SK-N-SH (cell line): Measurements from ENCODE around the gene HHAT. TPM values are rescaled to one million over a fixed set of nuclear protein-coding genes. Genes with fewer than 3 reads are reported as not detected.

Source experiments
- CTCF ChIA-PET: fragments of 300-600, 350-600 bp; formaldehyde crosslinking; extraction: SDS; loops from one replicate; lab custom pipeline; 2021; lab: Yijun Ruan, JAX
- POLR2A ChIA-PET: fragments of 350-600 bp; sonication (Branson Sonifier 250); formaldehyde crosslinking; extraction: SDS; loops from one replicate; lab custom pipeline; 2020; ENCODE audit warnings: antibody characterized with exemption, inconsistent platforms; lab: Yijun Ruan, JAX
- DNase-seq: peaks from one replicate; pipeline ENCODE4 v3.0.0; 2012
- H2AFZ ChIP-seq: fragments of 200-600 bp; sonication (generic); 2 replicates; pipeline ENCODE4 v1.8.1; 2016; ENCODE audit warnings: antibody characterized with exemption, mild to moderate bottlenecking, low read depth
- H3F3A ChIP-seq: fragments of 200-600 bp; sonication (generic); replicated peaks from 2 replicates; pipeline ENCODE3; 2016; ENCODE audit warnings: antibody characterized with exemption, mild to moderate bottlenecking; ENCODE audit not compliant: insufficient read depth
- H3K27ac ChIP-seq, 2 experiments: fragments of 200-500 bp in 1 of 2; fragments of 200-600 bp in 1 of 2; sonication (Bioruptor generic) in 1 of 2; sonication (generic), shearing (Covaris generic) in 1 of 2; 2 replicates each; pipeline versions ENCODE4 v1.5.1 to v1.6.1; 2014 to 2016; ENCODE audit warnings: low read depth in 2 of 2, inconsistent platforms in 1 of 2, low read length in 1 of 2, mild to moderate bottlenecking in 1 of 2, mixed read lengths in 1 of 2
- H3K27me3 ChIP-seq: fragments of 200-600 bp; sonication (generic), shearing (Covaris generic); 2 replicates; pipeline ENCODE4 v1.6.1; 2016; ENCODE audit warnings: mixed run types; ENCODE audit not compliant: insufficient read depth
- H3K36me3 ChIP-seq, 2 experiments: fragments of 200-500 bp in 1 of 2; fragments of 200-600 bp in 1 of 2; sonication (Bioruptor generic) in 1 of 2; sonication (generic) in 1 of 2; replicated peaks in 1 of 2; 2 replicates each; pipeline versions ENCODE3 to v1.5.1; 2014 to 2016; ENCODE audit warnings: low read length in 1 of 2, mild to moderate bottlenecking in 1 of 2; ENCODE audit not compliant: insufficient read depth in 2 of 2, control insufficient read depth in 1 of 2
- H3K4me1 ChIP-seq, 2 experiments: fragments of 200-500 bp in 1 of 2; fragments of 200-600 bp in 1 of 2; sonication (Bioruptor generic) in 1 of 2; sonication (generic), shearing (Covaris generic) in 1 of 2; 2 replicates each; pipeline versions ENCODE4 v1.5.1 to v1.6.1; 2014 to 2016; ENCODE audit warnings: low read depth in 1 of 2, low read length in 1 of 2, mixed run types in 1 of 2; ENCODE audit not compliant: insufficient read depth in 2 of 2, control insufficient read depth in 1 of 2
- H3K4me2 ChIP-seq: fragments of 200-600 bp; sonication (generic), shearing (Covaris generic); 2 replicates; pipeline ENCODE4 v1.6.1; 2017; ENCODE audit warnings: mixed run types
- H3K4me3 ChIP-seq, 2 experiments: fragments of 200-500 bp in 1 of 2; fragments of 200-600 bp in 1 of 2; sonication (Bioruptor generic) in 1 of 2; sonication (generic), shearing (Covaris generic) in 1 of 2; 2 replicates each; pipeline versions ENCODE4 v1.5.1 to v1.8.1; 2014 to 2016; ENCODE audit warnings: low read depth in 2 of 2, inconsistent platforms in 1 of 2, low read length in 1 of 2, mild to moderate bottlenecking in 1 of 2, mixed read lengths in 1 of 2, moderate library complexity in 1 of 2
- H3K79me2 ChIP-seq: fragments of 200-600 bp; sonication (generic); 2 replicates; pipeline ENCODE4 v1.8.1; 2017; ENCODE audit warnings: mild to moderate bottlenecking; ENCODE audit not compliant: insufficient read depth
- H3K9ac ChIP-seq: fragments of 200-600 bp; sonication (generic); 2 replicates; pipeline ENCODE4 v1.6.1; 2017; ENCODE audit warnings: mixed run types
- H3K9me2 ChIP-seq: fragments of 200-600 bp; sonication (generic); 2 replicates; pipeline ENCODE4 v1.6.1; 2017; ENCODE audit warnings: mixed run types
- H3K9me3 ChIP-seq: fragments of 200-600 bp; sonication (generic); 2 replicates; pipeline ENCODE4 v1.6.1; 2017; ENCODE audit warnings: mixed run types, mild to moderate bottlenecking, moderate library complexity
- H4K20me1 ChIP-seq: fragments of 200-600 bp; sonication (generic); 2 replicates; pipeline ENCODE4 v1.6.1; 2017; ENCODE audit warnings: mild to moderate bottlenecking, mixed run types; ENCODE audit not compliant: insufficient read depth
- CHD2 ChIP-seq: fragments of 150-350 bp; IDR thresholded peaks from 2 replicates; pipeline ENCODE4 v1.6.1; 2018; ENCODE audit warnings: low read length; ENCODE audit not compliant: partially characterized antibody
- CTCF ChIP-seq: fragments of 200-600 bp; sonication (generic); IDR thresholded peaks from 2 replicates; pipeline ENCODE4 v1.6.1; 2017; ENCODE audit warnings: antibody characterized with exemption, mild to moderate bottlenecking, moderate library complexity
- ELF1 ChIP-seq: IDR thresholded peaks from 2 replicates; pipeline ENCODE4 v1.4.0; 2012
- EP300 ChIP-seq, 2 experiments: IDR thresholded peaks; 2 replicates each; pipeline versions ENCODE4 v1.4.0 to v1.6.1; 2012; ENCODE audit warnings: borderline replicate concordance in 1 of 2, low read depth in 1 of 2, low read length in 1 of 2
- EZH2phosphoT487 ChIP-seq: fragments of 200-600 bp; sonication (generic); IDR thresholded peaks from 2 replicates; pipeline ENCODE4 v1.6.1; 2017; ENCODE audit warnings: low read depth, mixed run types, mild to moderate bottlenecking, antibody characterized with exemption, moderate library complexity, borderline replicate concordance
- FOXJ3 ChIP-seq: sonication (generic); formaldehyde crosslinking; IDR thresholded peaks from 2 replicates; pipeline ENCODE4 v1.5.1; 2020; ENCODE audit warnings: mild to moderate bottlenecking, missing genetic modification reagents
- FOXM1 ChIP-seq: IDR thresholded peaks from 2 replicates; pipeline ENCODE4 v1.4.0; 2012; ENCODE audit warnings: low read depth, mild to moderate bottlenecking
- MAX ChIP-seq: IDR thresholded peaks from 2 replicates; pipeline ENCODE4 v1.4.0; 2012; ENCODE audit warnings: low read depth
- MXI1 ChIP-seq: IDR thresholded peaks from 2 replicates; pipeline ENCODE4 v1.6.1; 2012; ENCODE audit warnings: mild to moderate bottlenecking, low read depth, low read length, improper control_type of control experiment
- PBX3 ChIP-seq: IDR thresholded peaks from 2 replicates; pipeline ENCODE4; 2012
- POLR2AphosphoS5 ChIP-seq: IDR thresholded peaks from 2 replicates; pipeline ENCODE4 v1.6.1; 2012; ENCODE audit warnings: low read depth, low read length
- TCF12 ChIP-seq: IDR thresholded peaks from 2 replicates; pipeline ENCODE4 v1.4.0; 2012
- USF1 ChIP-seq: IDR thresholded peaks from 2 replicates; pipeline ENCODE4 v1.4.0; 2012; ENCODE audit warnings: low read depth, borderline replicate concordance
- ZBTB33 ChIP-seq: IDR thresholded peaks from 2 replicates; pipeline ENCODE4 v1.4.0; 2012; ENCODE audit warnings: low read depth, borderline replicate concordance
- WGBS: methylation state at CpG from one replicate; pipeline ENCODE4 v1.1.6; 2017; ENCODE audit warnings: low lambda C conversion rate; 5-methylcytosine and 5-hydroxymethylcytosine counted together
- polyA plus RNA-seq, 3 experiments: library from polyadenylated mRNA; depleted of rRNA; stranded (reverse); fragments of >200 nt; gene quantifications; 2 replicates each; pipeline ENCODE4 v1.2.3, GENCODE V29; 2012

Gene HHAT
- polyA plus RNA-seq, 1 of the 3 experiments (the other 2 are of a cell fraction) = 8.1 TPM

- no peak for TF ChIP-seq ZBTB33
These were observed 33.5 kb upstream of the HHAT start (continued) for GRCh38 chr1:210294999-210295745.

- Histone ChIP-seq H3K9ac (no peak overlapping the region), H3K27me3 (no peaks in the 10 kb centered on the region), H3K4me2 (no peak overlapping the region), H3K79me2 (no peaks in the 10 kb centered on the region), H3F3A (peaks cover 6% of the 10 kb centered on the region), H3K27ac (no peak overlapping the region), H3K9me2 (no peaks in the 10 kb centered on the region), H4K20me1 (no peaks in the 10 kb centered on the region), H2AFZ (no peak overlapping the region), H3K4me3 (no peak overlapping the region), H3K4me1 (peaks cover 17 to 31% of the 10 kb centered on the region in 2 experiments), H3K36me3 (no peaks in the 10 kb centered on the region), H3K9me3 (no peaks in the 10 kb centered on the region)
- ChIA-PET POLR2A (no interaction called here), CTCF (interaction anchor here (2.7 kb wide), 1 partner anchor 14 kb away, joined by 13 read pairs; no protein-coding TSS in a partner anchor)
- TF ChIP-seq CTCF = no peak
- no peak for TF ChIP-seq POLR2AphosphoS5
- no peak for TF ChIP-seq MAX
- no peak for TF ChIP-seq FOXM1
- TF ChIP-seq USF1 = no peak
- TF ChIP-seq ELF1 = no peak
- no peak for TF ChIP-seq PBX3
- no peak for TF ChIP-seq FOXJ3 (CRISPR knock-in tag)
- TF ChIP-seq MXI1 = no peak
- no peak for TF ChIP-seq EZH2phosphoT487
- no peak for TF ChIP-seq EP300 (IDR thresholded peaks at IDR 0.05; ENCODE audit: borderline replicate concordance in 1 of 2, low read depth in 1 of 2, low read length in 1 of 2)
- TF ChIP-seq TCF12 = no peak
- no peak for TF ChIP-seq CHD2
- no peak for DNase-seq
- 94% methylated on average over 3 of the region's 3 CpGs for WGBS
These were observed 32.0 kb upstream of the HHAT start for GRCh38 chr1:210296682-210297081.
